Measurements from ENCODE around the gene INO80D. TPM values are rescaled to one million over a fixed set of nuclear protein-coding genes. Genes with fewer than 3 reads are reported as not detected.
A peak's percentile ranks its signal among the peaks of the same experiment; 100 is the strongest.

Gene INO80D

GRCh38 chr2:205947621-205948495, 138.1 kb downstream of the INO80D start:
- no peaks in the 10 kb centered on the region for H3K27me3 ChIP-seq (ENCODE audit: insufficient read depth, low read length, poor library complexity)
- H2BK5ac ChIP-seq (ENCODE audit: low read length), result no peak overlapping the region
- no peak overlapping the region for H2AK5ac ChIP-seq (ENCODE audit: low read length)
- no peak overlapping the region for H3K4me3 ChIP-seq (ENCODE audit: low read length)
- H3K9ac ChIP-seq (ENCODE audit: low read length), result no peak overlapping the region
- H3K27ac ChIP-seq (ENCODE audit: low read depth, low read length), result no peak overlapping the region
- peak; percentile 74 for DNase-seq
- H3K4ac ChIP-seq (ENCODE audit: low read depth, low read length), result no peak overlapping the region
- H3K4me2 ChIP-seq (ENCODE audit: low read length), result no peak overlapping the region
- no peaks in the 10 kb centered on the region for H3K36me3 ChIP-seq (ENCODE audit: control insufficient read depth, insufficient read depth, low read length)
- no peak overlapping the region for H3K56ac ChIP-seq (ENCODE audit: low read length)
- no peak overlapping the region for H4K8ac ChIP-seq (ENCODE audit: low read depth, low read length)
- H3K79me1 ChIP-seq (ENCODE audit: low read length), result no peaks in the 10 kb centered on the region
- no peak overlapping the region for H2BK15ac ChIP-seq (replicated peaks; ENCODE audit: low read depth)
- H3K4me1 ChIP-seq (ENCODE audit: control insufficient read depth, low read depth, low read length), result no peaks in the 10 kb centered on the region
- no peak overlapping the region for H3K23ac ChIP-seq (ENCODE audit: low read length)
- H3K79me2 ChIP-seq (ENCODE audit: control insufficient read depth, insufficient read depth, low read length), result no peaks in the 10 kb centered on the region
- no peak overlapping the region for H2BK120ac ChIP-seq (ENCODE audit: low read depth, low read length)
- no peak overlapping the region for H4K5ac ChIP-seq (ENCODE audit: low read length)
- no peak overlapping the region for H3K18ac ChIP-seq (ENCODE audit: low read length)
- no CpG with 5 or more reads among the region's 15 CpGs for WGBS (ENCODE audit: extremely low coverage, insufficient coverage, low lambda C conversion rate)

- Histone ChIP-seq H3K79me1 (ENCODE audit: low read length) (no peaks in the 10 kb centered on the region), H3K79me2 (ENCODE audit: control insufficient read depth, insufficient read depth, low read length) (no peaks in the 10 kb centered on the region), H3K4me2 (ENCODE audit: low read length) (no peak overlapping the region), H3K9ac (ENCODE audit: low read length) (no peak overlapping the region), H3K36me3 (ENCODE audit: control insufficient read depth, insufficient read depth, low read length) (no peaks in the 10 kb centered on the region), H4K8ac (ENCODE audit: low read depth, low read length) (no peak overlapping the region), H3K27me3 (ENCODE audit: insufficient read depth, low read length, poor library complexity) (no peaks in the 10 kb centered on the region), H2AK5ac (ENCODE audit: low read length) (no peak overlapping the region), H2BK120ac (ENCODE audit: low read depth, low read length) (no peak overlapping the region), H2BK5ac (ENCODE audit: low read length) (no peak overlapping the region), H4K5ac (ENCODE audit: low read length) (no peak overlapping the region), H3K4ac (ENCODE audit: low read depth, low read length) (no peak overlapping the region), H3K4me3 (ENCODE audit: low read length) (no peak overlapping the region), H2BK15ac (replicated peaks; ENCODE audit: low read depth) (no peak overlapping the region), H3K18ac (ENCODE audit: low read length) (no peak overlapping the region), H3K27ac (ENCODE audit: low read depth, low read length) (no peak overlapping the region), H3K23ac (ENCODE audit: low read length) (no peak overlapping the region), H3K4me1 (ENCODE audit: control insufficient read depth, low read depth, low read length) (no peaks in the 10 kb centered on the region), H3K56ac (ENCODE audit: low read length) (no peak overlapping the region)
- no CpG with 5 or more reads among the region's 7 CpGs for WGBS (ENCODE audit: extremely low coverage, insufficient coverage, low lambda C conversion rate)
- peak; percentile 26 for DNase-seq
Observed at GRCh38 chr2:205946226-205946625, 139.7 kb downstream of the INO80D start.

Small RNAs within 50 kb of the gene (small RNA-seq; reads per million reads assigned to genes)
- gene RF00006 (ENCODE audit: insufficient read depth), result not detected
- gene RF00019 (ENCODE audit: insufficient read depth), result not detected
